B cell (primary cell): ENCODE results near the gene THAP4. TPM values are rescaled to one million over a fixed set of nuclear protein-coding genes. Genes with fewer than 3 reads are reported as not detected.
A peak's percentile ranks its signal among the peaks of the same experiment; 100 is the strongest.

Source experiments
- ATAC-seq: fragments of 200-7000 bp; cut with Tn5 transposase; one replicate; pipeline ENCODE4 v1.10.0; 2021; ENCODE audit warnings: low read depth, mild to moderate bottlenecking, moderate number of reproducible peaks, moderate library complexity
- CTCF ChIA-PET: fragments of 350-600 bp; sonication (Branson Sonifier 250); formaldehyde crosslinking; loops from one replicate; lab custom pipeline; 2021; ENCODE audit warnings: antibody characterized with exemption, inconsistent platforms; lab: Charles Lee
- POLR2A ChIA-PET: fragments of 350-600 bp; sonication (Branson Sonifier 250); formaldehyde crosslinking; loops from one replicate; lab custom pipeline; 2021; ENCODE audit warnings: antibody characterized with exemption; lab: Charles Lee
- DNase-seq: peaks from one replicate; pipeline ENCODE4 v3.0.0; 2013
- H2AFZ ChIP-seq: 2 replicates; pipeline ENCODE4 v1.6.1; 2012; ENCODE audit warnings: mild to moderate bottlenecking, low read depth, low read length; ENCODE audit not compliant: insufficient read depth, poor library complexity, severe bottlenecking
- H3K27ac ChIP-seq, 2 donors: 1 replicate in 1 of 2; 2 replicates in 1 of 2; pipeline ENCODE4 v1.5.1; 2012 to 2013; ENCODE audit warnings: low read length in 2 of 2, mild to moderate bottlenecking in 2 of 2, moderate library complexity in 1 of 2
- H3K27me3 ChIP-seq, 4 experiments: fragments of 200-600 bp in 1 of 4; sonication (generic) in 1 of 4; replicated peaks in 1 of 4; 1 replicate in 2 of 4; 2 replicates in 2 of 4; pipeline versions ENCODE4 v1.6.1 to v1.7.0; 2013 to 2016; ENCODE audit warnings: low read length in 3 of 4, mild to moderate bottlenecking in 2 of 4, mixed read lengths in 1 of 4, moderate library complexity in 1 of 4; ENCODE audit not compliant: insufficient read depth in 4 of 4, control insufficient read depth in 3 of 4; ENCODE audit errors: control extremely low read depth in 1 of 4
- H3K36me3 ChIP-seq, 2 experiments: replicated peaks in 1 of 2; 1 replicate in 1 of 2; 2 replicates in 1 of 2; pipeline versions ENCODE4 v1.6.1 to v1.7.1; 2013; ENCODE audit warnings: low read length in 1 of 2; ENCODE audit not compliant: insufficient read depth in 2 of 2, control insufficient read depth in 1 of 2; ENCODE audit errors: control extremely low read depth in 1 of 2, extremely low read depth in 1 of 2
- H3K4me1 ChIP-seq, 2 donors: fragments of 200-600 bp in 1 of 2; sonication (generic) in 1 of 2; 1 replicate in 1 of 2; 2 replicates in 1 of 2; pipeline versions ENCODE4 v1.5.1 to v1.6.1; 2013 to 2017; ENCODE audit warnings: low read length in 2 of 2; ENCODE audit not compliant: control insufficient read depth in 2 of 2, insufficient read depth in 2 of 2
- H3K4me2 ChIP-seq: replicated peaks from 2 replicates; pipeline ENCODE3; 2012; ENCODE audit warnings: mild to moderate bottlenecking, low read depth, low read length; ENCODE audit not compliant: poor library complexity, severe bottlenecking
- H3K4me3 ChIP-seq, 5 experiments: fragments of 200-600 bp in 1 of 5; sonication (generic) in 1 of 5; 1 replicate in 3 of 5; 2 replicates in 2 of 5; pipeline versions ENCODE4 v1.5.1 to v1.7.0; 2011 to 2016; ENCODE audit warnings: low read length in 4 of 5, mild to moderate bottlenecking in 4 of 5, low read depth in 2 of 5, control low read depth in 1 of 5, moderate library complexity in 1 of 5; ENCODE audit not compliant: insufficient read depth in 1 of 5; ENCODE audit errors: control extremely low read depth in 1 of 5, extremely low read depth in 1 of 5
- H3K79me2 ChIP-seq: fragments of 200-600 bp; sonication (generic); one replicate; pipeline ENCODE4 v1.6.0; 2016; ENCODE audit warnings: low read length; ENCODE audit not compliant: control insufficient read depth, insufficient read depth
- H3K9ac ChIP-seq: fragments of 200-600 bp; sonication (generic); 2 replicates; pipeline ENCODE4 v1.6.1; 2017; ENCODE audit warnings: mild to moderate bottlenecking, low read length, moderate library complexity
- H3K9me3 ChIP-seq, 3 donors: one replicate each; pipeline versions ENCODE4 v1.6.1 to v1.7.1; 2013; ENCODE audit warnings: low read length in 2 of 3; ENCODE audit not compliant: control insufficient read depth in 2 of 3, insufficient read depth in 1 of 3; ENCODE audit errors: control extremely low read depth in 1 of 3
- H4K20me1 ChIP-seq: 2 replicates; pipeline ENCODE4 v1.6.0; 2012; ENCODE audit warnings: mild to moderate bottlenecking, low read length; ENCODE audit not compliant: insufficient read depth, control insufficient read depth, poor library complexity, severe bottlenecking
- H3K27ac Mint-ChIP-seq: one replicate; pipeline ENCODE4 v1.8.0; 2021; ENCODE audit warnings: mixed read lengths
- H3K27me3 Mint-ChIP-seq: one replicate; pipeline ENCODE4 v1.8.0; 2021; ENCODE audit warnings: mixed read lengths
- H3K4me1 Mint-ChIP-seq: one replicate; pipeline ENCODE4 v1.8.0; 2021; ENCODE audit warnings: mixed read lengths
- H3K4me3 Mint-ChIP-seq: one replicate; pipeline ENCODE4 v1.8.0; 2021; ENCODE audit warnings: mixed read lengths
- H3K9me3 Mint-ChIP-seq: one replicate; pipeline ENCODE4 v1.8.0; 2022; ENCODE audit warnings: mixed read lengths; ENCODE audit not compliant: insufficient read depth
- EZH2 ChIP-seq: IDR thresholded peaks from 2 replicates; pipeline ENCODE4 v1.6.1; 2012; ENCODE audit warnings: borderline replicate concordance, low read depth, mild to moderate bottlenecking, moderate library complexity, low read length; ENCODE audit not compliant: insufficient read depth, poor library complexity, severe bottlenecking
- WGBS: methylation state at CpG from one replicate; pipeline ENCODE4 v1.1.5; 2013; ENCODE audit warnings: missing lambda C conversion rate; ENCODE audit not compliant: insufficient coverage; 5-methylcytosine and 5-hydroxymethylcytosine counted together
- intact Hi-C: fragments of 100-400 bp; cut with micrococcal nuclease; formaldehyde crosslinking; loops from one replicate; pipeline ENCODE4 v1.10.0; 2022
- polyA plus RNA-seq: library from polyadenylated mRNA; depleted of rRNA; stranded (reverse); fragments of >200 nt; gene quantifications from 2 replicates; pipeline ENCODE4 v1.2.3, GENCODE V29; 2012
- total RNA-seq, 2 donors: library from RNA; stranded (reverse); fragments of 120-200 nt in 1 of 2; gene quantifications; 1 replicate in 1 of 2; 2 replicates in 1 of 2; pipeline versions ENCODE4 v1.2.3 to v1.2.4, GENCODE V29; 2013 to 2022
- TF ChIP-seq, protein P1 (sequence below): fragments of 200-600 bp; IDR thresholded peaks from one replicate; pipeline ENCODE4 v1.8.0; 2022; ENCODE audit warnings: antibody characterized with exemption, mild to moderate bottlenecking

Gene THAP4
- total and polyA plus RNA-seq, 2 donors (not counting 1 experiment from before 2014, with no cell fraction given), result 26.5 to 41.0 TPM

DNA sequence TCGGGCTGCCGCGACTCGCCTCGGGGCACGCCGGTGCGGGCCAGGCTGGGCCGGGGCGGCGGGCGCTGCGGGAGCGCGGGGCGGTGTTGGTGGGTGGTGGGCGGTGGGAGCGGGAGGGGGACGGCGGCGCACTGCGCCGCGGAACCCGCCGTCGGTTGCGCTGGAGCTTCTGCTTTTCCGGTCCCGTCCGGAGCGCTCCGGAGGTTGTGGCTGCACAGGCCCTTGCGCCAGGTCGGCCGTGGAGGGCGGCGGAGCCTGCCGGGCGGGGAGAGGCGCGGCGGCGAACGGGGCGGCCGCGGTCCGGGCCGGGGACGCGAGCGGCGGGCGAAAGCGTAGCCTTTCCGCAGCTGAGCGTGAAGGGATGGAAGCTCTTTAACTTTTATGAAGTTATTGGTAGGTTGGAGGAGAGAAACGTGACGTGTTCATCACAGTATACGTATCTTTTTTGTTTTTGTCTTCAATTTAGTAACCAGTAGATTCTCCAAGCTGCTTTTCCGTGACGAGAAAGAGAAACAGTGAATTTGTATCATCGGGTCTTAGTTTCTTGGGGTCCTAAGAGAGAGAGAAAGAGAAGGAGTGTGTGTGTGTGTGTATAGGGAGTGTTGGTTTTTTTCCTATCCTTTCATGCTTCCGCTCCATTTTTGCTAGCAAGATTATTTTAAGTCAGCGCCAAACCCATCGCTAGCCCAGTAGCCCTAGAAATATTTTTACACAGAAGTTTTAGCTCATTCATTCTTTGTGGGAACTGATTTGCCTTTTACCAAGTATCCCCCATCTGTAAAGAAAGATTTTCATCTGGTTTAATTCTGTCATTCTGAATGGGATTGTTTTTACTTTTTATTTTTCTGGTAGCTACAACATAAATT is 1.1 kb upstream of the THAP4 start:
- H2AFZ ChIP-seq, result peak overlapping the region; percentile 100
- DNase-seq (no peak), ATAC-seq (peak; percentile 24)
- H3K27me3 ChIP-seq, result no peaks in the 10 kb centered on the region
- H3K36me3 ChIP-seq, result peaks cover 0 to 19% of the 10 kb centered on the region in 2 experiments
- peak overlapping the region; percentile 96 for H3K27ac Mint-ChIP-seq
- H4K20me1 ChIP-seq, result peaks cover 45% of the 10 kb centered on the region
- peak overlapping the region; percentile 95 for H3K9ac ChIP-seq
- under 1% methylated on average over 60 of the region's 67 CpGs for WGBS
- peaks cover 19 to 24% of the 10 kb centered on the region in 2 donors for H3K4me1 ChIP-seq
- H3K27ac ChIP-seq, result peak overlapping the region; percentile 90 to 95
- H3K4me2 ChIP-seq, result peak overlapping the region; percentile 98
- CTCF ChIA-PET, result interaction anchor here (0.5 to 1.8 kb wide), 6 partner anchors 16 to 324 kb away, joined by 3 to 5 read pairs (median 4); partner anchors contain the start of gene ING5
- H3K4me3 ChIP-seq, result peak overlapping the region; percentile 69 to 97 (median 95)
- peaks cover 46% of the 10 kb centered on the region for H3K4me1 Mint-ChIP-seq
- POLR2A ChIA-PET, result interaction anchor here (0.6 to 2.4 kb wide), 4 partner anchors 49 to 1108 kb away, joined by 3 to 12 read pairs (median 8); partner anchors contain the start of genes D2HGDH, DTYMK and ING5
- peaks cover 82% of the 10 kb centered on the region for H3K79me2 ChIP-seq
- no peak for TF ChIP-seq EZH2
- TF ChIP-seq, protein P1, sequence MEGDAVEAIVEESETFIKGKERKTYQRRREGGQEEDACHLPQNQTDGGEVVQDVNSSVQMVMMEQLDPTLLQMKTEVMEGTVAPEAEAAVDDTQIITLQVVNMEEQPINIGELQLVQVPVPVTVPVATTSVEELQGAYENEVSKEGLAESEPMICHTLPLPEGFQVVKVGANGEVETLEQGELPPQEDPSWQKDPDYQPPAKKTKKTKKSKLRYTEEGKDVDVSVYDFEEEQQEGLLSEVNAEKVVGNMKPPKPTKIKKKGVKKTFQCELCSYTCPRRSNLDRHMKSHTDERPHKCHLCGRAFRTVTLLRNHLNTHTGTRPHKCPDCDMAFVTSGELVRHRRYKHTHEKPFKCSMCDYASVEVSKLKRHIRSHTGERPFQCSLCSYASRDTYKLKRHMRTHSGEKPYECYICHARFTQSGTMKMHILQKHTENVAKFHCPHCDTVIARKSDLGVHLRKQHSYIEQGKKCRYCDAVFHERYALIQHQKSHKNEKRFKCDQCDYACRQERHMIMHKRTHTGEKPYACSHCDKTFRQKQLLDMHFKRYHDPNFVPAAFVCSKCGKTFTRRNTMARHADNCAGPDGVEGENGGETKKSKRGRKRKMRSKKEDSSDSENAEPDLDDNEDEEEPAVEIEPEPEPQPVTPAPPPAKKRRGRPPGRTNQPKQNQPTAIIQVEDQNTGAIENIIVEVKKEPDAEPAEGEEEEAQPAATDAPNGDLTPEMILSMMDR, result no peak
- no peaks in the 10 kb centered on the region for H3K9me3 Mint-ChIP-seq
- H3K27me3 Mint-ChIP-seq, result no peaks in the 10 kb centered on the region
- intact Hi-C loops, result loop anchor here (1.0 to 10.0 kb wide), 9 partner anchors 21 to 1077 kb away; partner anchors contain the start of genes DTYMK, DUSP28, HDLBP and SEPTIN2
- peaks cover 0 to 8% (median 0%) of the 10 kb centered on the region in 3 donors for H3K9me3 ChIP-seq
- H3K4me3 Mint-ChIP-seq, result peak overlapping the region; percentile 84
